CD4-positive, CD25-positive, alpha-beta regulatory T cell (primary cell): ENCODE data around the gene ZNF814. TPM values are rescaled to one million over a fixed set of nuclear protein-coding genes. Genes with fewer than 3 reads are reported as not detected.
"Not testable (repeated sequence)": the region's sequence is repeated elsewhere in the genome, so short reads cannot be mapped to it uniquely, and the experiment has no call there.

Experiments used
- ATAC-seq, 2 donors: fragments of 150-1000 bp; cut with Tn5 transposase; one replicate each; pipeline ENCODE4 v1.10.0; 2021; ENCODE audit warnings: low read depth in 2 of 2, moderate number of reproducible peaks in 2 of 2, moderate library complexity in 1 of 2
- DNase-seq, 3 donors: peaks; one replicate each; pipeline versions ENCODE4 v3.0.0 to v3.0.0-alpha.2; 2012 to 2022; ENCODE audit warnings: mixed read lengths in 1 of 3
- H3K27ac ChIP-seq: one replicate; pipeline ENCODE4 v1.7.0; 2013; ENCODE audit warnings: mild to moderate bottlenecking, low read length; ENCODE audit not compliant: insufficient read depth, poor library complexity, severe bottlenecking
- H3K27me3 ChIP-seq: one replicate; pipeline ENCODE4 v1.7.0; 2013; ENCODE audit warnings: low read length; ENCODE audit not compliant: control insufficient read depth, insufficient read depth
- H3K36me3 ChIP-seq: one replicate; pipeline ENCODE4 v1.7.0; 2013; ENCODE audit warnings: mild to moderate bottlenecking, low read length, moderate library complexity; ENCODE audit not compliant: control insufficient read depth, insufficient read depth
- H3K4me1 ChIP-seq: 2 replicates; pipeline ENCODE4 v1.7.0; 2013; ENCODE audit warnings: mild to moderate bottlenecking, low read length; ENCODE audit not compliant: insufficient read depth, control insufficient read depth, poor library complexity, severe bottlenecking
- H3K4me3 ChIP-seq: one replicate; pipeline ENCODE4 v1.7.0; 2013; ENCODE audit warnings: low read depth, mild to moderate bottlenecking, low read length, moderate library complexity
- H3K9me3 ChIP-seq, 2 experiments: 1 replicate in 1 of 2; 2 replicates in 1 of 2; pipeline ENCODE4 v1.7.0; 2013; ENCODE audit warnings: low read length in 2 of 2, mild to moderate bottlenecking in 1 of 2, moderate library complexity in 1 of 2; ENCODE audit not compliant: control insufficient read depth in 2 of 2
- H3K27ac Mint-ChIP-seq, 3 donors: one replicate each; pipeline ENCODE4 v1.8.0; 2020 to 2022; ENCODE audit warnings: mild to moderate bottlenecking in 3 of 3, mixed read lengths in 3 of 3, moderate library complexity in 2 of 3
- H3K27me3 Mint-ChIP-seq: one replicate; pipeline ENCODE4 v1.8.0; 2022; ENCODE audit warnings: mild to moderate bottlenecking, mixed read lengths
- H3K36me3 Mint-ChIP-seq: one replicate; pipeline ENCODE4 v1.8.0; 2020; ENCODE audit warnings: mixed read lengths
- H3K4me1 Mint-ChIP-seq, 4 donors: one replicate each; pipeline ENCODE4 v1.8.0; 2020 to 2022; ENCODE audit warnings: mixed read lengths in 4 of 4, mild to moderate bottlenecking in 1 of 4
- H3K4me3 Mint-ChIP-seq, 4 donors: one replicate each; pipeline ENCODE4 v1.8.0; 2020 to 2022; ENCODE audit warnings: mild to moderate bottlenecking in 4 of 4, mixed read lengths in 4 of 4, moderate library complexity in 3 of 4
- H3K9me3 Mint-ChIP-seq, 7 donors: one replicate each; pipeline ENCODE4 v1.8.0; 2020 to 2022; ENCODE audit warnings: mixed read lengths in 7 of 7, mild to moderate bottlenecking in 3 of 7, moderate library complexity in 2 of 7
- polyA plus RNA-seq, 4 donors: library from polyadenylated mRNA; unstranded; fragments of 300-500 nt; fragmentation: Illumina TruSeq; gene quantifications; one replicate each; pipeline ENCODE4 v1.2.3, GENCODE V29; 2021
- total RNA-seq: library from RNA; stranded (reverse); gene quantifications from one replicate; pipeline ENCODE4 v1.2.3, GENCODE V29; 2022

The ZNF814 gene
- total and polyA plus RNA-seq, 5 donors from 2014 or later: 3.1 to 13.4 (median 11.1) TPM

DNA sequence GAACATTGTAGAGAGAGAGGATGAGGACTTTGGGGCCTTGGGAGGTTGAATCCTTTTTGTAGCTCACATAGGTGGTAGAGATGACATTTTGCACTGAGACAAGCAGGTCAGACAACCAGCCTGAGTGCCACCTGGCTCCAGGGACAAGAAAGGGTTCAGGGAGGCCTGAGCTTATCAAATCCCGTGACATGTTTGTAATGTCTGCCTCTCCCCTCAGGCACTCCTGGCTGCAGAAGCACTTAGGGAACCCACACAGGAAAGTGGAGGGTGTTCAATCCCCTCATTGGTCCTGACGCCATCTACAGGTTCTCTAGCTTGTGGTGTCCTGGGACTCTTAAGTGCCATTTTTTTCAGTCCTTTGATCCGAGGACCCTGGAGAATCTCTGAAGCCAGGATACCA lies 67.7 kb downstream of the ZNF814 start:
- not testable (repeated sequence) for ATAC-seq, DNase-seq, H3K27ac ChIP-seq, H3K27me3 Mint-ChIP-seq, H3K9me3 ChIP-seq, H3K36me3 ChIP-seq, H3K27me3 ChIP-seq, H3K9me3 Mint-ChIP-seq
- Mint-ChIP-seq H3K36me3 (peaks cover 10% of the 10 kb centered on the region), H3K4me1 (peaks cover 25 to 60% (median 44%) of the 10 kb centered on the region in 4 donors), H3K4me3 (peak overlapping the region; percentile 98 to 100 (median 98)), H3K27ac (peak overlapping the region; percentile 74 to 99 (median 98))
- H3K4me1 ChIP-seq: peaks cover 13% of the 10 kb centered on the region
- H3K4me3 ChIP-seq: peak overlapping the region; percentile 88

DNA sequence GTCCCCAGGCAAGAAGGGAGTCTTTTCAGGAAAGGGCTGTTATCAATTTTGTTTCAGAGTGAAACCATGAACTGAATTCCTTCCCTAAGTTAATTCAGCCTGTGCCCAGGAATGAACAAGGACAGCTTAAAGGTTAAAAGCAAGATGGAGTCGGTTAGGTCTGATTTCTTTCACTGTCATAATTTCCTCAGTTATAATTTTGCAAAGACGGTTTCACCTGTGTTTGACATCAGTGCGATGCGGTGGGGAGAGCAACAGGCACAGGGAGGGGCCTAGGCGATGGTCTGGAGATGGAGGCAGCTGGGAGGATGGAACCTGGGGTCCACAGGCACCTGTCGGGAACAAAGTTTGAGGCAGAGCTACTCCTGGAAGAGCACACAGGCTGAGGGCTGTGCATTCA lies 68.2 kb downstream of the ZNF814 start:
- H3K27ac Mint-ChIP-seq: peak overlapping the region; percentile 98 to 99 (median 98)
- Histone ChIP-seq H3K4me3 (peak overlapping the region; percentile 88), H3K36me3 (no peaks in the 10 kb centered on the region), H3K4me1 (peaks cover 13% of the 10 kb centered on the region), H3K9me3 (no peaks in the 10 kb centered on the region), H3K27ac (peak overlapping the region; percentile 84), H3K27me3 (no peaks in the 10 kb centered on the region)
- H3K36me3 Mint-ChIP-seq: peaks cover 8% of the 10 kb centered on the region
- H3K27me3 Mint-ChIP-seq: no peaks in the 10 kb centered on the region
- no peak for ATAC-seq
- peak overlapping the region; percentile 98 to 100 (median 98) for H3K4me3 Mint-ChIP-seq
- H3K9me3 Mint-ChIP-seq: peaks cover 0 to 3% (median 0%) of the 10 kb centered on the region in 7 donors
- H3K4me1 Mint-ChIP-seq: peaks cover 25 to 59% (median 43%) of the 10 kb centered on the region in 4 donors
- DNase-seq: no peak

DNA sequence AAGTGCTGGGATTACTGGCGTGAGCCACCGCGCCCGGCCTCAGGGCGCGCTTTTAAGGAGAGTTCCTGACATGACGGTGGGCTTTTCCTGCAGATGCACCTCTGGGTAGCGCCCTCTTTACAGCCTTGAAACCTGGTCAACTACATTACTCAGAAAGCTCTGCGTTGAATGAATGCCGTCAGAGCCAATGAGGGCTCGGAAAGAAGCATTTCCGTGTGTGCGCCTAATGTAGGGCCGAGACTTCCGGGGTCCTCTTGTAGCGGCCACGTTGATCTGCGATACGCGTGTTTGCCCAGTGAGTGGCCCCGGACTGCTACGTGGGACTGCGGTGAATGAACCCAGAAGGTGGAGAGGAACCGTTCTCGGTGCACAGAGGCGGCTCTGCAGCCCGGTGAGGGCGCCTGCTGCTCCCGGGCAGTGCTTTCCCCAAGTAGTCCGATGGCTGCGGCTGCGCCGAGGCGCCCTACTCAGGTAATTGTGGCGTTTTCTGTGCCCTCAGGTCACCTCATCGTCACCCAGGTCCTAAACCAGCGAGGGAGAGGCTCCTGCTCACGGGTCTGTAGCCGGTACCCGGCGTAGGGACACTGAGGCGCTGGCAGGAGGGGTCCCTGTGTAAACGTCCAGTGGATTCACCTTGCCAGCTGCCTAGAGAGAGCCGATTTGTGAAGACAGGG lies 69.2 kb downstream of the ZNF814 start:
- H3K27ac Mint-ChIP-seq: peak overlapping the region; percentile 98 to 99 (median 98)
- peak; percentile 87 to 88 for ATAC-seq

DNA sequence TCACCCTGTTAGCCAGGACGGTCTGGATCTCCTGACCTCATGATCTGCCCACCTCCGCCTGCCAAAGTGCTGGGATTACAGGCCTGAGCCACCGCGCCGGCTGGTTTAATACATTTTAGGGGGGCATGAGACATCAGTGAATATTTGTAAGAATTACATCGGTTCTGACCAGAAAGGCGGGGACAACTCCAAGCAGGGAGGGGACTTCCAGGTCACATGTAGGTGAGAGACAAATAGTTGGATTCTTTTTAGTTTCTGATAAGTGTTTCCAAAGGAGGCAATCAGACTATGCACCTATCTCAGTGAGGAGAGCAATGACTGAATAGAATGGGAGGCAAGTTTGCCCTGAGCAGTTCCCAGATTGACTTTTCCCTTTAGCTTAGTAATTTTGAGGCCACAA lies 70.5 kb downstream of the ZNF814 start:
- H3K9me3 Mint-ChIP-seq: peaks cover 0 to 5% (median 0%) of the 10 kb centered on the region in 7 donors
- no peak for DNase-seq
- H3K27ac ChIP-seq: no peak overlapping the region
- ATAC-seq: no peak
- H3K36me3 ChIP-seq: no peaks in the 10 kb centered on the region
- peaks cover 26 to 66% (median 44%) of the 10 kb centered on the region in 4 donors for H3K4me1 Mint-ChIP-seq
- H3K4me3 Mint-ChIP-seq: peak overlapping the region; percentile 72 to 100 (median 88)
- peak overlapping the region; percentile 7 to 84 (median 31) for H3K27ac Mint-ChIP-seq
- no peaks in the 10 kb centered on the region for H3K9me3 ChIP-seq
- peaks cover 30% of the 10 kb centered on the region for H3K4me1 ChIP-seq
- H3K4me3 ChIP-seq: peak overlapping the region; percentile 88
- H3K27me3 Mint-ChIP-seq: no peaks in the 10 kb centered on the region
- H3K27me3 ChIP-seq: no peaks in the 10 kb centered on the region
- H3K36me3 Mint-ChIP-seq: peaks cover 8% of the 10 kb centered on the region

More for the DNA sequence above, 69.2 kb downstream of the ZNF814 start:
- Histone ChIP-seq H3K9me3 (no peaks in the 10 kb centered on the region), H3K36me3 (no peaks in the 10 kb centered on the region), H3K4me1 (peaks cover 18% of the 10 kb centered on the region), H3K27ac (peak overlapping the region; percentile 84), H3K4me3 (peak overlapping the region; percentile 88), H3K27me3 (no peaks in the 10 kb centered on the region)
- H3K36me3 Mint-ChIP-seq: peaks cover 8% of the 10 kb centered on the region
- peaks cover 0 to 4% (median 0%) of the 10 kb centered on the region in 7 donors for H3K9me3 Mint-ChIP-seq
- peaks cover 29 to 67% (median 47%) of the 10 kb centered on the region in 4 donors for H3K4me1 Mint-ChIP-seq
- H3K27me3 Mint-ChIP-seq: no peaks in the 10 kb centered on the region
- H3K4me3 Mint-ChIP-seq: peak overlapping the region; percentile 98 to 100 (median 98)
- peak; percentile 79 to 95 (median 83) for DNase-seq

DNA sequence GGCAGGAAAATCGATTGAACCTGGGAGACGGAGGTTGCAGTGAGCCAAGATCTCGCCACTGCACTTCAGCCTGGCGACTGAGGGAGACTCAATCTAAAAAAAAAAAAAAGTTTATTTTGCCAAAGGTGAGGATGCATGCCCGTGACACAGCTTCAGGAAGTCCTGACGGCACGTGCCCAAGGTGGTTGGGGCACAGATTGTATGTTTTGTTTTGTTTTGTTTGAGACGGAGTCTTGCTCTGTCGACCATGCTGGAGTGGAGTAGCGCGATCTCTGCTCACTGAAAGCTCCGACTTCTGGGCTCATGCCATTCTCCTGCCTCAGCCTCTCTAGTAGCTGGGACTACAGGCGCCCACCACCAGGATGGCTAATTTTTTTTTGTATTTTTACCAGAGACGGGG lies 70.9 kb downstream of the ZNF814 start:
- Histone ChIP-seq H3K4me1 (peaks cover 33% of the 10 kb centered on the region), H3K4me3 (no peak overlapping the region), H3K36me3 (no peaks in the 10 kb centered on the region), H3K9me3 (no peaks in the 10 kb centered on the region), H3K27ac (no peak overlapping the region), H3K27me3 (no peaks in the 10 kb centered on the region)
- Mint-ChIP-seq H3K27me3 (no peaks in the 10 kb centered on the region), H3K36me3 (peaks cover 8% of the 10 kb centered on the region), H3K27ac (peak overlapping the region in 1 of 3 donors; percentile 84), H3K9me3 (peaks cover 0 to 5% (median 0%) of the 10 kb centered on the region in 7 donors), H3K4me3 (peak overlapping the region in 2 of 4 donors; percentile 50 to 100), H3K4me1 (peaks cover 25 to 66% (median 43%) of the 10 kb centered on the region in 4 donors)
- no peak for ATAC-seq
- no peak for DNase-seq

DNA sequence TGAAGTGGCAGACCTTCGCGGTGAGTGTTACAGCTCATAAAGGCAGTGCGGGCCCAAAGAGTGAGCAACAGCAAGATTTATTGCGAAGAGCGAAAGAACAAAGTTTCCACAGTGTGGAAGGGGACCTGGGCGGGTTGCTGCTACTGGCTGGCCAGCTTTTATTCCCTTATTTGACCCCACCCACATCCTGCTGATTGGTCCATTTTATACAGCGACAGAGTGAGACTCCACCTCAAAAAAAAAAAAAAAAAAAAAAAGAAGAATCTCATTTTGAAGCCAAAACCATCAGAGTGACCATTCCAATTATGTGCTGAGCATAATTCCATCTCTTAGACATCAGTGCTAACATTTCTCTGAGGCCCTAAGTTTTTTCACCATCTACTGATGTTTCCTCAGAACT lies 72.2 kb downstream of the ZNF814 start:
- peak overlapping the region in 2 of 4 donors; percentile 5 to 99 for H3K4me3 Mint-ChIP-seq
- Histone ChIP-seq H3K4me1 (peaks cover 42% of the 10 kb centered on the region), H3K9me3 (no peaks in the 10 kb centered on the region), H3K4me3 (no peak overlapping the region), H3K36me3 (no peaks in the 10 kb centered on the region), H3K27me3 (no peaks in the 10 kb centered on the region), H3K27ac (no peak overlapping the region)
- H3K27ac Mint-ChIP-seq: peak overlapping the region in 1 of 3 donors; percentile 82
- H3K36me3 Mint-ChIP-seq: peaks cover 9% of the 10 kb centered on the region
- H3K9me3 Mint-ChIP-seq: peaks cover 0 to 6% (median 0%) of the 10 kb centered on the region in 7 donors
- no peaks in the 10 kb centered on the region for H3K27me3 Mint-ChIP-seq
- H3K4me1 Mint-ChIP-seq: peaks cover 18 to 64% (median 44%) of the 10 kb centered on the region in 4 donors
- no peak for ATAC-seq
- DNase-seq: no peak

DNA sequence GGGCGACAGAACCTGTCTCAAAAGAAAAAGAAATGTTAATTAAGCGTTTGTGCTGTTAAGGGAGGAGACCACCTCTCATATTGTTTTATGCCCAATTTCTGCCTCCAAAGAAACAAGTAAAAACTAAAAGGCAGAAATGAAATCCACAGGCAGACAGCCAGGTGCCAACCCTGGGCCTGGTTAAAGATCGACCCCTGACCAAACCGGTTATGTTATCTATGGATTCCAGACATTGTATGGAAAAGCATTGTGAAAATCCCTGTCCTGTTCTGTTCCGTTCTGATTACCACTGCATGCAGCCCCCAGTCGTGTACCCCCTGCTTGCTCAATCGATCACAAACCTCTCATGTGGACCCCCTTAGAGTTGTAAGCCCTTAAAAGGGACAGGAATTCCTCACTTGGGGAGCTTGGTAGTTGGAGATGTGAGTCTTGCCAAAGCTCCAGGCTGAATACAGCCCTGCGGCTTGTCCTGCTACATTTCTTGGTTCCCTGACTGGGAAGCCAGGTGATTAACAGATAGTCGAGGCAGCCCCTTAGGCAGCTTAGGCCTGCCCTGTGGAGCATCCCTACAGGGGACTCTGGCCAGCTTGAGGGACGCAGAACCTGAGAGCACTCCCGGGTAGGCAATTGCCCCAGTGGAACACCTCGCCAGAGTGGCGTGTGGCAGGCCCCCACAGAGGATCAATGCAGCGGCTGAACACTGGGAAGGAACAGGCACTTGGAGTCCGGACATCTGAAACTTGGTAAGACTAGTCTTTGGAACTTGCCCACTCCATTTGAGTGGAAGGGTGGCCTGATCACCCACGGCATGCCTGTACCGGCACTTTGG lies 73.4 kb downstream of the ZNF814 start:
- ATAC-seq (no peak), DNase-seq (no peak)
- Mint-ChIP-seq H3K36me3 (peaks cover 9% of the 10 kb centered on the region), H3K27ac (peak overlapping the region; percentile 76 to 97 (median 95)), H3K4me3 (peak overlapping the region; percentile 96 to 99 (median 98)), H3K9me3 (peaks cover 0 to 6% (median 0%) of the 10 kb centered on the region in 7 donors), H3K4me1 (peaks cover 22 to 58% (median 40%) of the 10 kb centered on the region in 4 donors), H3K27me3 (no peaks in the 10 kb centered on the region)
- H3K36me3 ChIP-seq: peaks cover 4% of the 10 kb centered on the region
- no peaks in the 10 kb centered on the region for H3K9me3 ChIP-seq
- peak overlapping the region; percentile 78 for H3K27ac ChIP-seq
- no peaks in the 10 kb centered on the region for H3K27me3 ChIP-seq
- H3K4me3 ChIP-seq: peak overlapping the region; percentile 90
- H3K4me1 ChIP-seq: peaks cover 38% of the 10 kb centered on the region
